ENCODE measurements around the gene CRYBB1.
"Not testable (repeated sequence)": the region's sequence is repeated elsewhere in the genome, so short reads cannot be mapped to it uniquely, and the experiment has no call there.

The CRYBB1 gene

DNA sequence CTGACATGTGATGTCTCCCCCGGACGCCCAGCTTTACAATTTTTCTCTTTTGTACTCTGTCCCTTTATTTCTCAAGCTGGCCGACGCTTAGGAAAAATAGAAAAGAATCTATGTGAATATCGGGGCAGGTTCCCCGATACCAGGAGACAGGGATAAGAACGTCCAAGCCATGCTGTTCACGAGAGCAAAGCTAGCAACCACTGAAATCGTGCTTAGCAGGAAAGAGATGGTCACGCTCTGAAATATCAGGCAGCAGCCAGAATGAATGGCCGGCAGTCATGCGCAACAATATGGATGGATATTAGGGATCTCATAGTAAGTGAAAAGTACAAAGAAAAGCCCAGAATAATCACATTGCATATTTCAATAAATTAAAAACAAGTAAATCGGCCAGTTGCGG, 3.5 kb downstream of the CRYBB1 start:
- Histone ChIP-seq H2AFZ (ENCODE audit: low read depth, low read length) (no peak overlapping the region), H3K4me3 (ENCODE audit: low read depth in 1 of 2, low read length in 2 of 2) (no peak overlapping the region), H3K9me3 (ENCODE audit: insufficient read depth, low read length, severe bottlenecking) (no peaks in the 10 kb centered on the region), H4K20me1 (ENCODE audit: insufficient read depth, low read length) (no peaks in the 10 kb centered on the region), H3K9ac (ENCODE audit: low read depth, low read length) (no peak overlapping the region), H3K27me3 (ENCODE audit: insufficient read depth, low read length, poor library complexity) (no peaks in the 10 kb centered on the region), H3K79me2 (ENCODE audit: insufficient read depth, low read length) (no peaks in the 10 kb centered on the region), H3K27ac (ENCODE audit: low read length) (no peak overlapping the region), H3K4me2 (ENCODE audit: insufficient read depth, low read length) (no peak overlapping the region), H3K4me1 (ENCODE audit: insufficient read depth, low read length) (peaks cover 6% of the 10 kb centered on the region), H3K36me3 (ENCODE audit: insufficient read depth, low read length) (no peaks in the 10 kb centered on the region)
- TF ChIP-seq EZH2 (IDR thresholded peaks at IDR 0.05; ENCODE audit: borderline replicate concordance, low read depth, low read length, severe bottlenecking), result no peak
- TF ChIP-seq, protein P1, sequence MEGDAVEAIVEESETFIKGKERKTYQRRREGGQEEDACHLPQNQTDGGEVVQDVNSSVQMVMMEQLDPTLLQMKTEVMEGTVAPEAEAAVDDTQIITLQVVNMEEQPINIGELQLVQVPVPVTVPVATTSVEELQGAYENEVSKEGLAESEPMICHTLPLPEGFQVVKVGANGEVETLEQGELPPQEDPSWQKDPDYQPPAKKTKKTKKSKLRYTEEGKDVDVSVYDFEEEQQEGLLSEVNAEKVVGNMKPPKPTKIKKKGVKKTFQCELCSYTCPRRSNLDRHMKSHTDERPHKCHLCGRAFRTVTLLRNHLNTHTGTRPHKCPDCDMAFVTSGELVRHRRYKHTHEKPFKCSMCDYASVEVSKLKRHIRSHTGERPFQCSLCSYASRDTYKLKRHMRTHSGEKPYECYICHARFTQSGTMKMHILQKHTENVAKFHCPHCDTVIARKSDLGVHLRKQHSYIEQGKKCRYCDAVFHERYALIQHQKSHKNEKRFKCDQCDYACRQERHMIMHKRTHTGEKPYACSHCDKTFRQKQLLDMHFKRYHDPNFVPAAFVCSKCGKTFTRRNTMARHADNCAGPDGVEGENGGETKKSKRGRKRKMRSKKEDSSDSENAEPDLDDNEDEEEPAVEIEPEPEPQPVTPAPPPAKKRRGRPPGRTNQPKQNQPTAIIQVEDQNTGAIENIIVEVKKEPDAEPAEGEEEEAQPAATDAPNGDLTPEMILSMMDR (IDR thresholded peaks at IDR 0.05; ENCODE audit: borderline replicate concordance, extremely low read depth, low read length, poor library complexity, severe bottlenecking), result no peak
- ATAC-seq (ENCODE audit: insufficient read depth, low read depth) (no peak), DNase-seq (no peak)

DNA sequence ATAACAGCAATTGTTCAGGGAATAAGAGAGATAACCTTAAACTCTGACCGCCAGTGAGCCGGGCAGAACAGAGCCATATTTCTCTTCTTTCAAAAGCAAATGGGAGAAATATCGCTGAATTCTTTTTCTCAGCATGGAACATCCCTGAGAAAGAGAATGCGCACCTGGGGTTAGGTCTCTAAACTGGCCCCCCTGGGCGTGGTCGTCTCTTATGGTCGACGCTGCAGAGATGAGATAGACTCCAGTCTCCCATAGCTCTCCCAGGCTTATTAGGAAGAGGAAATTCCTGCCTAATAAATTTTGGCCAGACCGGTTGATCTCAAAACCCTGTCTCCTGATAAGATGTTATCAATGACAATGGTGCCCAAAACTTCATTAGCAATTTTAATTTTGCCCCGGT, 4.1 kb downstream of the CRYBB1 start:
- not testable (repeated sequence) for H3K4me3 ChIP-seq (ENCODE audit: low read depth in 1 of 2, low read length in 2 of 2)

DNA sequence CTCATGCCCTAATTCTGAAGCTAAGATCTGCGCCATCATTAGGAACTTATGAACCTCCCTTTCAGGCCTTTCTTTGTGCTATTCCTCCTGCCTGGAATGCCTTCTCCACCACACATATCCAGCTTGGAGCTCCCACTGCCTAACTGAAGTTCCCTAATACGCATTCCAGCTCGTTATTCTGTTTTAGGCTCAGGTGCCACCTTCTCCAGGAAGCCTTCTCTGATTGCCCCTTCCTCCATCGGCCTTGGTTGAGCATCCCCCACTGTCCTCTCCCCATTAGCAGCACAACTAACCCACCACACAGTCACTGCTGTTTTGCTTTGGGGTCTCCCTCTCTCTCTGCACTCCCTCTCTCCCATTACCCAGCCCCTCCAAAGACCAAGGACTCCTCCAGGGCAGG, 5.2 kb downstream of the CRYBB1 start:
- DNase-seq, result no peak
- Histone ChIP-seq H3K4me1 (ENCODE audit: insufficient read depth, low read length) (peaks cover 6% of the 10 kb centered on the region), H2AFZ (ENCODE audit: low read depth, low read length) (no peak overlapping the region), H4K20me1 (ENCODE audit: insufficient read depth, low read length) (no peaks in the 10 kb centered on the region), H3K79me2 (ENCODE audit: insufficient read depth, low read length) (no peaks in the 10 kb centered on the region), H3K9ac (ENCODE audit: low read depth, low read length) (no peak overlapping the region), H3K4me2 (ENCODE audit: insufficient read depth, low read length) (no peak overlapping the region), H3K9me3 (ENCODE audit: insufficient read depth, low read length, severe bottlenecking) (no peaks in the 10 kb centered on the region), H3K27ac (ENCODE audit: low read length) (no peak overlapping the region), H3K4me3 (ENCODE audit: low read depth in 1 of 2, low read length in 2 of 2) (no peak overlapping the region), H3K36me3 (ENCODE audit: insufficient read depth, low read length) (no peaks in the 10 kb centered on the region), H3K27me3 (ENCODE audit: insufficient read depth, low read length, poor library complexity) (no peaks in the 10 kb centered on the region)
- no peak for ATAC-seq (ENCODE audit: insufficient read depth, low read depth)
- TF ChIP-seq, protein P1 (IDR thresholded peaks at IDR 0.05; ENCODE audit: borderline replicate concordance, extremely low read depth, low read length, poor library complexity, severe bottlenecking), result no peak
- no peak for TF ChIP-seq EZH2 (IDR thresholded peaks at IDR 0.05; ENCODE audit: borderline replicate concordance, low read depth, low read length, severe bottlenecking)

More for the DNA sequence above, 4.1 kb downstream of the CRYBB1 start:
- not testable (repeated sequence) for H3K27me3 ChIP-seq (ENCODE audit: insufficient read depth, low read length, poor library complexity); H3K27ac ChIP-seq (ENCODE audit: low read length); H3K79me2 ChIP-seq (ENCODE audit: insufficient read depth, low read length); H3K9ac ChIP-seq (ENCODE audit: low read depth, low read length); H3K4me1 ChIP-seq (ENCODE audit: insufficient read depth, low read length); H4K20me1 ChIP-seq (ENCODE audit: insufficient read depth, low read length); ATAC-seq (ENCODE audit: insufficient read depth, low read depth); H3K9me3 ChIP-seq (ENCODE audit: insufficient read depth, low read length, severe bottlenecking); H2AFZ ChIP-seq (ENCODE audit: low read depth, low read length); DNase-seq; H3K4me2 ChIP-seq (ENCODE audit: insufficient read depth, low read length); H3K36me3 ChIP-seq (ENCODE audit: insufficient read depth, low read length)

DNA sequence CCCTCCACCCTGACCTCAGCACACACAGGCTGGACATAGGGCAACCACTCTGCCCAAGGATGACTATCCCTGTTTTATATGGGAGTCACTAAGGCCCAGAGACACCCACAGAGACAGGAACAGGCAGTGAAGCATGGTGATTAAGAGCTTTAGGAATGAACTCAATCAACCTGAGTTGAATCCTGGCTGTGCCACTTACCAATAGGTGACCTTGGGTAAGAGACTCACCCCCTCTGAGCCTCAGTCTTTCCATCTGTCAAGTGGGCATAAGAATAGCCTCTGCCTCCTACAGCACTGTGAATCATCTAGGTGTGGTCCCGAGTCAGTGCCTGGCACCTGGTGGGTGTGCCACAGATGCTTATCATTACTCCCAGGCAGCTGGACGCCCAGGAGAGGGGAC, 6.8 kb downstream of the CRYBB1 start:
- DNase-seq, result no peak
- Histone ChIP-seq H3K9me3 (ENCODE audit: insufficient read depth, low read length, severe bottlenecking) (no peaks in the 10 kb centered on the region), H3K27ac (ENCODE audit: low read length) (no peak overlapping the region), H3K4me2 (ENCODE audit: insufficient read depth, low read length) (no peak overlapping the region), H3K27me3 (ENCODE audit: insufficient read depth, low read length, poor library complexity) (no peaks in the 10 kb centered on the region), H3K9ac (ENCODE audit: low read depth, low read length) (no peak overlapping the region), H3K4me1 (ENCODE audit: insufficient read depth, low read length) (peaks cover 6% of the 10 kb centered on the region), H2AFZ (ENCODE audit: low read depth, low read length) (no peak overlapping the region), H3K36me3 (ENCODE audit: insufficient read depth, low read length) (no peaks in the 10 kb centered on the region), H4K20me1 (ENCODE audit: insufficient read depth, low read length) (no peaks in the 10 kb centered on the region), H3K79me2 (ENCODE audit: insufficient read depth, low read length) (no peaks in the 10 kb centered on the region), H3K4me3 (ENCODE audit: low read depth in 1 of 2, low read length in 2 of 2) (no peak overlapping the region)
- no peak for ATAC-seq (ENCODE audit: insufficient read depth, low read depth)
- TF ChIP-seq, protein P1 (IDR thresholded peaks at IDR 0.05; ENCODE audit: borderline replicate concordance, extremely low read depth, low read length, poor library complexity, severe bottlenecking), result no peak
- no peak for TF ChIP-seq EZH2 (IDR thresholded peaks at IDR 0.05; ENCODE audit: borderline replicate concordance, low read depth, low read length, severe bottlenecking)

Data from DND-41 (cell line).